A549 (cell line): ENCODE data around the gene TMEM214.

ENCODE experiments used
- BHLHE40 ChIP-seq: IDR thresholded peaks from 2 replicates; pipeline ENCODE4 v1.6.1; 2012; ENCODE audit warnings: low read depth, low read length, inconsistent platforms
- ELK1 ChIP-seq: fragments of 150-350 bp; IDR thresholded peaks from 2 replicates; pipeline ENCODE4 v1.6.1; 2014; ENCODE audit warnings: low read depth, mild to moderate bottlenecking, low read length
- EP300 ChIP-seq, 2 experiments: fragments of >200 bp; sonication (Bioruptor Twin); formaldehyde crosslinking; IDR thresholded peaks; 2 replicates in 1 of 2; 3 replicates in 1 of 2; pipeline ENCODE4 v1.6.1; 2016 to 2017
- FOSL2 ChIP-seq, 2 experiments: fragments of 450-650 bp in 1 of 2; fragments of >200 bp in 1 of 2; sonication (Bioruptor Twin) in 1 of 2; formaldehyde crosslinking; IDR thresholded peaks; 2 replicates each; pipeline versions ENCODE4 v1.5.0 to v1.6.1; 2016 to 2020; ENCODE audit warnings: mild to moderate bottlenecking in 1 of 2, moderate library complexity in 1 of 2
- FOXS1 ChIP-seq: fragments of 250-450 bp; sonication (Bioruptor Pico); IDR thresholded peaks from 2 replicates; pipeline ENCODE4 v1.5.0; 2020; ENCODE audit warnings: mild to moderate bottlenecking, moderate library complexity
- TF ChIP-seq, protein P1 (sequence below): fragments of >200 bp; sonication (Bioruptor Twin); formaldehyde crosslinking; IDR thresholded peaks from 3 replicates; pipeline ENCODE4 v1.5.1; 2016

DNA sequence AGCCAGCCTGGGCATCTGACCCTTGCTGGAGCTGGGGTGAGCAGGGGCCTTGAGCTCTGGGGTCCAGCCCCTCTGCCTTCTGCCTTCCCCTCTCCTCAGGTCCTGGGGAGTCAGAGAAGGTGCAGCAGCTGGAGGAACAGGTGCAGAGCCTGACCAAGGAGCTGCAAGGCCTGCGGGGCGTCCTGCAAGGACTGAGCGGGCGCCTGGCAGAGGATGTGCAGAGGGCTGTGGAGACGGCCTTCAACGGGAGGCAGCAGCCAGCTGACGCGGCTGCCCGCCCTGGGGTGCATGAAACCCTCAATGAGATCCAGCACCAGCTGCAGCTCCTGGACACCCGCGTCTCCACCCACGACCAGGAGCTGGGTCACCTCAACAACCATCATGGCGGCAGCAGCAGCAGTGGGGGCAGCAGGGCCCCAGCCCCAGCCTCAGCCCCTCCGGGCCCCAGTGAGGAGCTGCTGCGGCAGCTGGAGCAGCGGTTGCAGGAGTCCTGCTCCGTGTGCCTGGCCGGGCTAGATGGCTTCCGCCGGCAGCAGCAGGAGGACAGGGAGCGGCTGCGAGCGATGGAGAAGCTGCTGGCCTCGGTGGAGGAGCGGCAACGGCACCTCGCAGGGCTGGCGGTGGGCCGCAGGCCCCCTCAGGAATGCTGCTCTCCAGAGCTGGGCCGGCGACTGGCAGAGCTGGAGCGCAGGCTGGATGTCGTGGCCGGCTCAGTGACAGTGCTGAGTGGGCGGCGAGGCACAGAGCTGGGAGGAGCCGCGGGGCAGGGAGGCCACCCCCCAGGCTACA, 49.4 kb downstream of the TMEM214 start:
- TF ChIP-seq, protein P1, sequence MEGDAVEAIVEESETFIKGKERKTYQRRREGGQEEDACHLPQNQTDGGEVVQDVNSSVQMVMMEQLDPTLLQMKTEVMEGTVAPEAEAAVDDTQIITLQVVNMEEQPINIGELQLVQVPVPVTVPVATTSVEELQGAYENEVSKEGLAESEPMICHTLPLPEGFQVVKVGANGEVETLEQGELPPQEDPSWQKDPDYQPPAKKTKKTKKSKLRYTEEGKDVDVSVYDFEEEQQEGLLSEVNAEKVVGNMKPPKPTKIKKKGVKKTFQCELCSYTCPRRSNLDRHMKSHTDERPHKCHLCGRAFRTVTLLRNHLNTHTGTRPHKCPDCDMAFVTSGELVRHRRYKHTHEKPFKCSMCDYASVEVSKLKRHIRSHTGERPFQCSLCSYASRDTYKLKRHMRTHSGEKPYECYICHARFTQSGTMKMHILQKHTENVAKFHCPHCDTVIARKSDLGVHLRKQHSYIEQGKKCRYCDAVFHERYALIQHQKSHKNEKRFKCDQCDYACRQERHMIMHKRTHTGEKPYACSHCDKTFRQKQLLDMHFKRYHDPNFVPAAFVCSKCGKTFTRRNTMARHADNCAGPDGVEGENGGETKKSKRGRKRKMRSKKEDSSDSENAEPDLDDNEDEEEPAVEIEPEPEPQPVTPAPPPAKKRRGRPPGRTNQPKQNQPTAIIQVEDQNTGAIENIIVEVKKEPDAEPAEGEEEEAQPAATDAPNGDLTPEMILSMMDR: no peak
- TF ChIP-seq FOXS1 (CRISPR knock-in tag) (no peak), BHLHE40 (no peak), FOSL2 (IDR thresholded peaks at IDR 0.05) (no peak), FOSL2 (CRISPR knock-in tag; IDR thresholded peaks at IDR 0.05) (no peak), EP300 (IDR thresholded peaks at IDR 0.05) (no peak), ELK1 (no peak)
